HT-29 (cell line): ENCODE measurements around the gene KRT85. TPM values are rescaled to one million over a fixed set of nuclear protein-coding genes. Genes with fewer than 3 reads are reported as not detected.
"Not testable (repeated sequence)": the region's sequence is repeated elsewhere in the genome, so short reads cannot be mapped to it uniquely, and the experiment has no call there.

Experiments
- DNase-seq: peaks from one replicate; pipeline ENCODE4 v3.0.0-alpha.2; 2015; ENCODE audit warnings: low spot score
- total RNA-seq: library from RNA; depleted of rRNA; stranded (reverse); fragments of >200 nt; shearing (Covaris generic); gene quantifications from 2 replicates; pipeline ENCODE4 v1.2.3, GENCODE V29; 2014

Gene KRT85
- total RNA-seq, 1 experiment from 2014 or later = not detected

GRCh38 chr12:52349196-52349595, 18.1 kb downstream of the KRT85 start:
- DNase-seq = no peak

GRCh38 chr12:52347551-52348510, 19.4 kb downstream of the KRT85 start:
- no peak for DNase-seq

DNA sequence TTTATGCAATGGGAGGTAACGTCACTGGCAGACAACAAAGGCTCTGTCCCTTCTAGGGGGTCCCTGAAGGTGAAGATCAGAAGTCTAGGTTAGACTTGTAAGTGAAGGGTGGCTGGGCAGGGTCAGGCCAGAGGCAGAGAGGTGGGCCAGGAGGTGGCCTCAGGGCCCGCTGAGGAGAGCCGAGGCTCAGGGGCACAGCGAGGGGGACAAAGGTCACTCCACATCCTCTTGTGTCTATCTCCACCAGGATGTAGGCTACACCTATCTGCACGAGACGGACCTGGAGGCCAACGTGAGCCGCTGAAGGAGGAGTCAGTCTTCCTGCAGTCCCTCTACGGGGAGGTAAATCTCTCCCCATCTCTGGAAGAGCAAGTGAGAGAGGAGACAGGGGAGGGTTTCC, 20.3 kb downstream of the KRT85 start:
- DNase-seq = peak; percentile 70

DNA sequence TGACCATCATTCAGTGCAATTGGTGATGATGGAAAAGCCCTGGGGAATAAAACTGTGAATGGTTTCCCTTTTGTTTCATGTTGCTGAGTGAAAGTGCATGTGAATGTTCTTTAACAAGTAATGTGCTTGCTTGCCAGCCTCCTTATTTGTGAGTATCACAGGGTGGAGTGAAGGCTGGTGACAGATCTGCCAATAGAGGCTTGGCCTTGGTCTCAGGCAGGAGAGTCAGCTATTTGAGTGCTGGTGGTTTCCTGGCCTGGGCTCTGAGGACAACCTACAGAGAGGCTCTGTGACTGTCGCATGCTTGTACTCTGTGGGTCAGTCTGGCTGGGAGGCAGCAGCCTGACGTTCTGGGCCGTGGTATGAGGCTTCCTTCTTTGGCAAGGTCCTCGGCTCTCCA, 20.7 kb downstream of the KRT85 start:
- DNase-seq = peak; percentile 44

DNA sequence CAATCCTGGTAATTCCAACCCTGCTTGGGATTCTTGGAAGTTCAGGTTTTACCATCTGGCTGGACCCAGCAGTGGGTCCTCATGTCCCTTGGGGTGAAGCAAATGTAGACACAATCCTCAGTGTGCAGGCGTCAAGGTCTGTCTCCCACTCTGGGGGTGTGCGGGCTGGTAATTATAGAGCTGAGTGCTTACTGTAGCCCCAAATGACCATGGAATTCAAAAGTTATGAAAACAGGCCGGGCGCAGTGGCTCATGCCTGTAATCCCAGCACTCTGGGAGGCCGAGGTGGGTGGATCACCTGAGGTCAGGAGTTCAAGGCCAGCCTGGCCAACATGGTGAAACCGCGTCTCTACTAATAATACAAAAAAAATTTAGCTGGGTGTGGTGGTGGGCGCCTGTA, 22.2 kb downstream of the KRT85 start:
- not testable (repeated sequence) for DNase-seq

GRCh38 chr12:52344111-52344510, 23.2 kb downstream of the KRT85 start:
- no peak for DNase-seq

- no peak for DNase-seq
These were observed 23.7 kb downstream of the KRT85 start for GRCh38 chr12:52343550-52343949.

DNA sequence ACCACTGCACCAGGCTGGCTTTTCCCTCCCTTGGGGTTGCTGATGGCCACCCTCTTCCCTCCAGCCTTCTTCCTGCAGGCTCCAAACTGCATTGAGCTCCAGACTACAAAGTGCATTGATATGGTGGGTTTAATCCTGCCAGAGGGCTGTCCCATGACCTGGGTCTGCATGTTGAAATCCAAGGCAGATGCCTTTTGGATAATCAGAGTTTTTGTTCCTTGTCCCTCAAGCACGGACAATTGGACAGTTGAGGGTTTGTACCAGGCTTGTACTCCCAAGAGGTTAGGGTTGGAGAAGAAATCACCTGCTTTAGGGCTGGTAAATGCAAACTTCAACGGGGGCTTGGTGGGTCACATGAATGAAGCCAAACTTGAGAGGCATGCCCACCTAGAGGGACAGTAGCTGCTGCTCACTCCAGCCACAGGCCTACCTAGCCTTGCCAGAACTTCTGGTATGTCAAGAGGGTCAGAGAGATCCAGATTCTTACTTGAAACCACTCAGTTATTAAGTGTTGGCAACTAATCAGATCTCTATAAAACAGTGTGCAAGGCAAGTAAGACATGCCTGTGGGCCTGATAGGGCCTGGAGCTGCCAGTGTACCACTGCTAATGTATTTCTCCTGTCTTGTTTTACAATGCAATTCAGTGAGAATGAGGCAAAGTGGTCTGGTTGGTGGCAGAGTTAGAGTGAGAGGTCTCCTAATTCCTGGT, 24.3 kb downstream of the KRT85 start:
- DNase-seq = no peak

GRCh38 chr12:52341066-52341580, 26.2 kb downstream of the KRT85 start:
- no peak for DNase-seq

DNA sequence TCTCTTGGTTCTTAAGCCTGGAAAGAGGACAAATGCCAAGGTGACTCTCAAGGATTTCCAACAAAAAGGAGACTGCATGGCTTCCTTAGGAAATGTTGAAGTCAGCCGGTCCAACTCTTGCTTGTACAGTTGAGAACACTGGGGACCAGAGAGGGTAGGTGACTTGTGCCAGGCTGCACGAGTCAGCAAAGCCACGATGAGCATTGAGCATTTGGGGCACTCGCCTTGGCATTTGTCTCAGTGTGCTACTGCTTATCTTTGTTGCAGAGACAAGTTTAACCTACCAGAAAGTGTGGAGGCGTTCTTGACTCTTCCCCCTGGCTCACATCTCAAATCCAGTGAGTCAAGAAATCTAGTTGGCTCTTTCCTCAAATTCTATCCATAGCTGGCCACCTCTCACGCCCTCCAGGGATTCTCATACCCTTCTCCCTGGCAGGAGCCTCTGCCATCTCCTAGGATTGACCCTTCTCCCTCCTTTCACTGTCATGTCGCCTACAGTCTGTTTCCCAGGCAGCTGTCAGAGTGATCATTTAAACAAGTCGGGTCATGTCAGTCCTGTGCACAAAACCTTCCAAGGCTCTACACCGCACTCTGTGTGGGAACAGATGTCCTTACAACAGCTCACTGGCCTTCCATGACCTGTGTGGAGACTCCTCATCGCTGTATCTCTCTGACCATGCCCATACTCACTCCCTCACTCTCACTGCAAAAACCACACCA, 28.9 kb downstream of the KRT85 start:
- no peak for DNase-seq

GRCh38 chr12:52337054-52337453, 30.2 kb downstream of the KRT85 start:
- no peak for DNase-seq

- no peak for DNase-seq
These were observed 30.6 kb downstream of the KRT85 start for GRCh38 chr12:52336641-52337040.

- peak; percentile 52 for DNase-seq
These were observed 31.6 kb downstream of the KRT85 start for GRCh38 chr12:52335598-52336262.

GRCh38 chr12:52334185-52334584, 33.1 kb downstream of the KRT85 start:
- no peak for DNase-seq

- DNase-seq = peak; percentile 45
These were observed 34.0 kb downstream of the KRT85 start for GRCh38 chr12:52333321-52333720.

DNA sequence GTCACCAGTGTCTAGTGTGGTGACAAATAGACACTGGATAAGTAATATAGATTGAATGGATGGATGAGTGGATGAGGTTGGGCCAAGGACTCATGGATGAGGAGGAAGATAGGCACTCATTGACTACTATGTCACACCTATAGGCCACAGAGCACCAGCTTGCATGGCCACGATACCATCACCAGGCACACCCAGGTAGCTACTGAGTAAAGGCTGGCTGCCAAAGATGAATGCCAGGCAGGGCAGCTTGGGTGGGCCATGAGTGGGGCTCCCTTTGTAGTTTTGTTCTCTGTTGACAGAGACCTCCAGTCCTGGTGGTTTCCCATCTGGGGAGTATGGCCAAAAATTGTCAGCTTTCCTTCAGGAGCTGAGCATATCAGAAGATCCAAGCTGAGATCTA, 34.9 kb downstream of the KRT85 start:
- DNase-seq = no peak

DNA sequence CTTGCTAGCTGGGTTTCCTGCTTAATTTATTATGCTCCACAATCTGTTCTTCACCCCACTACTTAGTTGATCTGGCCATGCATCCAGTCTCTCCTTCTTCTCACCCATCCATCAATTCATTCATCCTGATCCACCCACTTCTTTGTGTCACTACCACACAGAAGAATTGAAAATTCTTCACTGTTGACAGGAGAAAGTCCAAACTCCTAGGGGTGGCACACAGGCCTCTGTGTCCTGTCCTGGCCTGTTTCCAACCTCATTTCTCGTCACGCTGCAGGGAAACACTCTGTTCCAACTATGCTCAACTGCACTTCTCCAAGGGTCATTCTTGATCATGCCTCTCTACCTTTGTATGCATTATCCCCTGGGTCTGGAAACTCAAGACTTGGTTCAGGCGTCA, 35.4 kb downstream of the KRT85 start:
- no peak for DNase-seq

GRCh38 chr12:52331039-52331438, 36.2 kb downstream of the KRT85 start:
- no peak for DNase-seq

GRCh38 chr12:52327830-52328500, 39.3 kb downstream of the KRT85 start:
- DNase-seq = no peak

GRCh38 chr12:52327052-52327829, 40.0 kb downstream of the KRT85 start:
- DNase-seq = peak; percentile 95
